Cardiac fibroblast (primary cell): ENCODE data around the gene LYRM1.

Source experiments
- DNase-seq, 2 donors: peaks; one replicate each; pipeline versions ENCODE4 v3.0.0 to v3.0.0-alpha.2; 2010; ENCODE audit warnings: low read depth in 2 of 2
- H3K4me3 ChIP-seq, 2 donors: replicated peaks in 1 of 2; 1 replicate in 1 of 2; 2 replicates in 1 of 2; pipeline ENCODE4 v1.5.1; 2011; ENCODE audit warnings: low read depth in 2 of 2, low read length in 2 of 2, mild to moderate bottlenecking in 2 of 2, moderate library complexity in 1 of 2
- TF ChIP-seq, protein P1 (sequence below): IDR thresholded peaks from one replicate; pipeline ENCODE4 v1.5.1; 2011; ENCODE audit warnings: low read depth, mild to moderate bottlenecking, low read length, inconsistent platforms

The LYRM1 gene, protein sequence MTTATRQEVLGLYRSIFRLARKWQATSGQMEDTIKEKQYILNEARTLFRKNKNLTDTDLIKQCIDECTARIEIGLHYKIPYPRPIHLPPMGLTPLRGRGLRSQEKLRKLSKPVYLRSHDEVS

DNA sequence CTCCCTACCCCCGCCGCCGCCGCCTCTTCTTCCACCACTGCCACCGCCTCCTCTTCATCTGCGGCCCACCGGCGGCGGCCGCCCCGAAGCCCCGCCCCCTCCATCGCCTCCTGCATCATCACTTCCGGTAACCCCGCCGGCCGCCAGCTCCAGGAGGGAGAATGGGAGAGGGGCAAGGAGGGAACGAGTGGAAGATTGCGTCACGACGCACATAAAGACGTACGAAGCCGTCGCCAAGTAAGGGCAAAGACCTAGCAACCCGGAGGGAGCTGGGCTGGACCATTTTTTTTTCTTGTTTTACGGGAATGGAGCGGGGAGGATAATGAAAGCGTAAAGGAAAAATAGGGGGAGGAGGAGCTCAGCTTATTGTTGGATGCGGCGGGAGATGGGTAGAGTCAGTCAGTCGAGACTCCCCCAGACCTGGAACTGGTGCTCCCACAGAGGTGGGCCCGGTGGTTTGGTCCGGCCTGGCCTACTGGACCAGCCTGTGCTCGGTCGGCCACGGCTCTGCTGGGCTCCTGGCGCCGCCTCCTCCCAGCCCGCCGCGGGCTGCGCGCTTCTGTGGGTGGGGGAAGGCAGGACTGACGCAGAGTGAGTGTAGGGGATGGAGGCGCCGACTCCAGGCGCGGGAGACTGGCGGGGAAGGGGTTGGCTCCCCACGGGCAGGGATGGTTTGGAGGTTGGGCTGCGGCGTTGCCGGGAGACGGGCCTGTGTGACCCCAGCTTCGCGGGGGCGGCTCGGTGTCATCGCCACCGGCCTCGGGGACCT, at the start of gene LYRM1, which contains the start of gene DCUN1D3:
TSS of gene LYRM1 (plus strand) at position 473 of the 769 bp plus-strand sequence. CDS start 14,785 bp downstream, outside the sequence.
TSS of gene DCUN1D3 (minus strand) at position 60 of the 769 bp plus-strand sequence. CDS start 37,820 bp downstream, outside the sequence.
- H3K4me3 ChIP-seq = peak within 1 kb of the TSS; percentile 93 to 98
- DNase-seq = peak; percentile 100
- TF ChIP-seq, protein P1, sequence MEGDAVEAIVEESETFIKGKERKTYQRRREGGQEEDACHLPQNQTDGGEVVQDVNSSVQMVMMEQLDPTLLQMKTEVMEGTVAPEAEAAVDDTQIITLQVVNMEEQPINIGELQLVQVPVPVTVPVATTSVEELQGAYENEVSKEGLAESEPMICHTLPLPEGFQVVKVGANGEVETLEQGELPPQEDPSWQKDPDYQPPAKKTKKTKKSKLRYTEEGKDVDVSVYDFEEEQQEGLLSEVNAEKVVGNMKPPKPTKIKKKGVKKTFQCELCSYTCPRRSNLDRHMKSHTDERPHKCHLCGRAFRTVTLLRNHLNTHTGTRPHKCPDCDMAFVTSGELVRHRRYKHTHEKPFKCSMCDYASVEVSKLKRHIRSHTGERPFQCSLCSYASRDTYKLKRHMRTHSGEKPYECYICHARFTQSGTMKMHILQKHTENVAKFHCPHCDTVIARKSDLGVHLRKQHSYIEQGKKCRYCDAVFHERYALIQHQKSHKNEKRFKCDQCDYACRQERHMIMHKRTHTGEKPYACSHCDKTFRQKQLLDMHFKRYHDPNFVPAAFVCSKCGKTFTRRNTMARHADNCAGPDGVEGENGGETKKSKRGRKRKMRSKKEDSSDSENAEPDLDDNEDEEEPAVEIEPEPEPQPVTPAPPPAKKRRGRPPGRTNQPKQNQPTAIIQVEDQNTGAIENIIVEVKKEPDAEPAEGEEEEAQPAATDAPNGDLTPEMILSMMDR = no peak

DNA sequence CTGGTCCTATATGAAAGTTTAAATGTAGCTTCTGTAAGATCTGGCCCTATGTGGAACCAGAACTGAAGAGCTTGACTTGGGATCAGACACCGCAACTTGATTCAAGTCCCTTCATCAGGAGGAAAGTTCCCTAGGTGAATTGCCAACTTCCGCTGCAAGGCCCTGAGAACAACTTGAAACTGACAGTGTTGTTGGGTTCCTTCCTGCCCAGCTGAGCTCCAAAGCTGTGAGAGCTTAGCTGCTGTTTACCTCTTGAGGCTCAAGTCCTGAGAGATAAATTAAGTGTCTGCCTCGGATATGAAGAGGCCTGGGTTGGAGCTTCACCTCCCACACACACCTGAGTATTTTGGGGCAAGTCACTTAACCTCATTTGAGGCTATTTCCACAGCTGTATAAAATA, 49.6 kb upstream of the LYRM1 start:
- TF ChIP-seq, protein P1 = no peak
- DNase-seq = peak; percentile 46 to 48
- no peak overlapping the region for H3K4me3 ChIP-seq

DNA sequence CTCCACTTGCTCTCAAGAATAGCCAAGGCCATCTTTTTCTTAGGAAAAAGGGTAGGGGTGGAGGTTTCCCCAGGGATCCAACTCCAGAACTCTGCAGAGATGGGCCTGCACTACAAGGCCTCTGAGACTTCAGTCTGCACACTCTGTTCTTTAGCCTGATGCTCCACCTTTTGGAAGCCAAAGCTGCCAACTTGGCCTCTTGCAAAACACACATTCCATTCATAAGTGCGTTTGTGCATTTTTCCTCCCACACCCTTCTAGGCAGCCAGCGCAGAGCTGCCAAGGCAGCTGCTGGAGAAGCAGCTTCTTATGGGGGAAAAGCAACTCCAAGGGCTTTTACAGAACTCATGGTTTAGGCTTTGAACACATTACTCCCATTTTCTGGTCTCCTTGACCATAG, 49.0 kb upstream of the LYRM1 start:
- DNase-seq = peak; percentile 98 to 99
- H3K4me3 ChIP-seq = no peak overlapping the region
- TF ChIP-seq, protein P1 = no peak

DNA sequence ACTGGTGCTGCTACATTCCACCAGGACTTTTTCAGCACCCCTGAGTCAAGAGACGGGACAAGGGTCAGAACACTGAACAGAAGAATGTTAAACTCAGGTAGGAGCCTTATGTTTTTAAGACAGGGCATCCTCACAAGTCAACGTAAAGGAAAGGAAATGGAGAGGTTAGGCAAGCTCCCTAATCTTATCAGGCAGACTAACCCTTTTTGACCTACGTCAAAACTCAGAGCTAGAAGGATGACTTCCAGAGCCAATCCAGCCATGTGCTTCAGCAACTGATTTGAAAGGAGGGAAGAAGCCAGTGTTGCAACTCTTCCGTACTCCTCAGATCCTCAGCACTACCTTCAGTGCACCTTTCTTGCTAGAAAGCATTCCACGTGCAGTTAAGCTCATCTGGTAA, 47.4 kb upstream of the LYRM1 start:
- DNase-seq = peak; percentile 31 to 47
- H3K4me3 ChIP-seq = no peak overlapping the region
- TF ChIP-seq, protein P1 = no peak

DNA sequence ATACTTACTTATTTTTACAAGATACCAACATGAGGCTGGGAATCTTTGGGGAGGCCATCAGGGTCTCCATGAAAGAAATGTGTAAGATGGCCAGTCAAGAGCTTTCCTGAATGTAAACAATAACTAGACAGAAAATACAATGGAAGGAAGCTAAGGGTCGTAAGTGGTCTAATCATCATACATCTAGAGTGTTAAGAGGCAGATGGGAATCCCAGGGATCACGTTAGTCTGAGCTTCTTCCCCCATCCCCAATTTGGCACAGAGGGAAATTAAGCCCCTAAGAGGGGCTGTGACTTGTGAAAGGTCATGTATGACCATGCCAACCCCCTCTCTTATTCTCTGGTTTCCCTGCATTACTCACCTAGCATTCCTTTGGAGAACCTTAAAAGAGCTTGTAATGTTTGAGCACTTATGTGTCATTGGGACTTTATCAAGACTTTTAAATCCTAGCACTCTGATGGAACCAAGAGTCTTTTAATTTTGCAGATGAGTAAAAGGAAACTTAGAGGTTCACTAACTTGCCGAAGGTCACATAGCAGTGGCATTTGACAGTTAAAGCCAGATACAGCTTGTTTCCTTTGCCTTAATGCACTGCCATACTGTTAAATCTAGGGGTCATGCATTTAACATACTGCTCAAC, 46.5 kb upstream of the LYRM1 start:
- TF ChIP-seq, protein P1 = no peak
- peak in 1 of 2 donors; percentile 54 for DNase-seq
- H3K4me3 ChIP-seq = no peak overlapping the region

DNA sequence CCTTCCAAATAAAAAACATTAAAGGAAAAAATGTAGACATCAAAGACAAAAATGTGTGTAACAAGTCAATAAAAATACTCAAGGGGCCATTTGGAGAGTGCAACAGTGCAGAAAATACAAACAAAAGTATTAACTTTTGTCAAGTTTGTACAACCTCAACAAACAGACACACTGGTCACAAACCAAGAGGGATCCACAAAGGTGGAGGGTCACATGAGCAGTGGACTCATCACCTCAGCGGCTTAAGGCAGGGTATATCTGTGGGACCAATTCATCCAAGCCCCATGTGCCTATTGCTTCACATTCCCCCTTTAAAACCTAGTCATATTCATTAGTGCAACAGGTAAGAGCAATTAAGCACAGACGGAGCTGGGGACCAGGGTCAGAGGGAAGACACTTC, 45.6 kb upstream of the LYRM1 start:
- DNase-seq = no peak
- TF ChIP-seq, protein P1 = no peak
- H3K4me3 ChIP-seq = no peak overlapping the region
